Measurements from ENCODE around the gene MYL10. TPM values are rescaled to one million over a fixed set of nuclear protein-coding genes. Genes with fewer than 3 reads are reported as not detected.

MYL10 gene
- polyA plus RNA-seq, 1 donor from 2014 or later, result not detected

GRCh38 chr7:101673951-101674350 is 44.9 kb upstream of the MYL10 start:
- H3K9ac ChIP-seq (ENCODE audit: low read length), result no peak overlapping the region
- no peaks in the 10 kb centered on the region for H3K36me3 ChIP-seq (ENCODE audit: insufficient read depth, low read length)
- H3F3A ChIP-seq (ENCODE audit: insufficient read depth, low read length, poor library complexity, severe bottlenecking), result no peaks in the 10 kb centered on the region
- no peaks in the 10 kb centered on the region for H3K9me3 ChIP-seq (ENCODE audit: low read length)
- no peaks in the 10 kb centered on the region for H4K20me1 ChIP-seq (ENCODE audit: insufficient read depth)
- no peaks in the 10 kb centered on the region for H3K27me3 ChIP-seq (ENCODE audit: insufficient read depth, low read depth, low read length)
- H2AFZ ChIP-seq (ENCODE audit: low read depth, low read length), result no peak overlapping the region
- H3K4me3 ChIP-seq (ENCODE audit: low read length), result no peak overlapping the region
- H3K9me2 ChIP-seq (ENCODE audit: insufficient read depth, low read length), result no peaks in the 10 kb centered on the region
- H3K79me2 ChIP-seq (replicated peaks; ENCODE audit: insufficient read depth, low read length), result no peaks in the 10 kb centered on the region
- H3K27ac ChIP-seq (ENCODE audit: low read length), result no peak overlapping the region
- H3K4me2 ChIP-seq (ENCODE audit: low read length), result no peak overlapping the region
- no peak for TF ChIP-seq EZH2 (IDR thresholded peaks at IDR 0.05; ENCODE audit: borderline replicate concordance, insufficient read depth, low read length, poor library complexity, severe bottlenecking)
- TF ChIP-seq POLR2AphosphoS5 (IDR thresholded peaks at IDR 0.05), result no peak
- no peak for TF ChIP-seq EP300 (conservative IDR thresholded peaks at IDR 0.05; ENCODE audit: poor library complexity, severe bottlenecking)
- TF ChIP-seq TAF1 (IDR thresholded peaks at IDR 0.05; ENCODE audit: low read depth), result no peak
- no peak for TF ChIP-seq RAD21 (conservative IDR thresholded peaks at IDR 0.05)
- TF ChIP-seq MXI1 (conservative IDR thresholded peaks at IDR 0.05; ENCODE audit: poor library complexity, severe bottlenecking), result no peak
- TF ChIP-seq REST (IDR thresholded peaks at IDR 0.05; ENCODE audit: borderline replicate concordance), result no peak

GRCh38 chr7:101673315-101673714 is 44.2 kb upstream of the MYL10 start:
- Histone ChIP-seq H3K9me3 (ENCODE audit: low read length) (no peaks in the 10 kb centered on the region), H3K27me3 (ENCODE audit: insufficient read depth, low read depth, low read length) (no peaks in the 10 kb centered on the region), H3K27ac (ENCODE audit: low read length) (no peak overlapping the region), H2AFZ (ENCODE audit: low read depth, low read length) (no peak overlapping the region), H3K9me2 (ENCODE audit: insufficient read depth, low read length) (no peaks in the 10 kb centered on the region), H3K9ac (ENCODE audit: low read length) (no peak overlapping the region), H3K4me2 (ENCODE audit: low read length) (no peak overlapping the region), H3K4me3 (ENCODE audit: low read length) (no peak overlapping the region), H4K20me1 (ENCODE audit: insufficient read depth) (no peaks in the 10 kb centered on the region), H3K79me2 (replicated peaks; ENCODE audit: insufficient read depth, low read length) (no peaks in the 10 kb centered on the region), H3K36me3 (ENCODE audit: insufficient read depth, low read length) (no peaks in the 10 kb centered on the region), H3F3A (ENCODE audit: insufficient read depth, low read length, poor library complexity, severe bottlenecking) (no peaks in the 10 kb centered on the region)
- TF ChIP-seq CTCF (IDR thresholded peaks at IDR 0.05; ENCODE audit: poor library complexity, severe bottlenecking) (no peak), MXI1 (conservative IDR thresholded peaks at IDR 0.05; ENCODE audit: poor library complexity, severe bottlenecking) (no peak), EP300 (conservative IDR thresholded peaks at IDR 0.05; ENCODE audit: poor library complexity, severe bottlenecking) (no peak), POLR2AphosphoS5 (IDR thresholded peaks at IDR 0.05) (no peak), TAF1 (IDR thresholded peaks at IDR 0.05; ENCODE audit: low read depth) (no peak), EZH2 (IDR thresholded peaks at IDR 0.05; ENCODE audit: borderline replicate concordance, insufficient read depth, low read length, poor library complexity, severe bottlenecking) (no peak), SMC3 (conservative IDR thresholded peaks at IDR 0.05; ENCODE audit: poor library complexity) (no peak), REST (IDR thresholded peaks at IDR 0.05; ENCODE audit: borderline replicate concordance) (no peak)

Measured in neural cell (in vitro differentiated cells).